ENCODE measurements around the gene DCN.
A peak's percentile ranks its signal among the peaks of the same experiment; 100 is the strongest.
"Not testable (repeated sequence)": the region's sequence is repeated elsewhere in the genome, so short reads cannot be mapped to it uniquely, and the experiment has no call there.

DCN gene

GRCh38 chr12:91182636-91183455 lies at the start of gene DCN:
TSS of gene DCN (minus strand) at chr12:91182817. CDS start at chr12:91178552, 4,265 bp downstream.
- DNase-seq, result no peak

- no peak for DNase-seq
Measured at GRCh38 chr12:91230841-91231240, 48.2 kb upstream of the DCN start.

GRCh38 chr12:91226951-91227350 lies 44.3 kb upstream of the DCN start:
- no peak for DNase-seq

- DNase-seq, result no peak
Measured at GRCh38 chr12:91225316-91225715, 42.7 kb upstream of the DCN start.

GRCh38 chr12:91224401-91224800 lies 41.8 kb upstream of the DCN start:
- DNase-seq, result no peak

GRCh38 chr12:91222746-91223145 lies 40.1 kb upstream of the DCN start:
- no peak for DNase-seq

- no peak for DNase-seq
Measured at GRCh38 chr12:91219919-91220318, 37.3 kb upstream of the DCN start.

- DNase-seq, result no peak
Measured at GRCh38 chr12:91219511-91219910, 36.9 kb upstream of the DCN start.

GRCh38 chr12:91216871-91217270 lies 34.3 kb upstream of the DCN start:
- DNase-seq, result no peak

GRCh38 chr12:91215940-91216454 lies 33.4 kb upstream of the DCN start:
- no peak for DNase-seq

- no peak for DNase-seq
Measured at GRCh38 chr12:91211866-91212265, 29.2 kb upstream of the DCN start.

GRCh38 chr12:91210618-91211017 lies 28.0 kb upstream of the DCN start:
- DNase-seq, result no peak

- DNase-seq, result no peak
Measured at GRCh38 chr12:91210144-91210543, 27.5 kb upstream of the DCN start.

GRCh38 chr12:91207301-91207700 lies 24.7 kb upstream of the DCN start:
- not testable (repeated sequence) for DNase-seq

- peak; percentile 31 for DNase-seq
Measured at GRCh38 chr12:91205811-91206210, 23.2 kb upstream of the DCN start.

- DNase-seq, result no peak
Measured at GRCh38 chr12:91204421-91204820, 21.8 kb upstream of the DCN start.

GRCh38 chr12:91203610-91204009 lies 21.0 kb upstream of the DCN start:
- DNase-seq, result no peak

GRCh38 chr12:91202390-91202789 lies 19.8 kb upstream of the DCN start:
- no peak for DNase-seq

GRCh38 chr12:91196436-91196835 lies 13.8 kb upstream of the DCN start:
- no peak for DNase-seq

GRCh38 chr12:91194500-91194899 lies 11.9 kb upstream of the DCN start:
- DNase-seq, result no peak

GRCh38 chr12:91191513-91192111 lies 9.0 kb upstream of the DCN start:
- no peak for DNase-seq

GRCh38 chr12:91189516-91189915 lies 6.9 kb upstream of the DCN start:
- no peak for DNase-seq

GRCh38 chr12:91188778-91189177 lies 6.2 kb upstream of the DCN start:
- DNase-seq, result no peak

- no peak for DNase-seq
Measured at GRCh38 chr12:91186156-91186555, 3.5 kb upstream of the DCN start.
